ENCODE measurements around the gene EXOSC5. TPM values are rescaled to one million over a fixed set of nuclear protein-coding genes. Genes with fewer than 3 reads are reported as not detected.

EXOSC5 gene
- total RNA-seq, 1 experiment from 2014 or later, result 58.7 TPM

DNA sequence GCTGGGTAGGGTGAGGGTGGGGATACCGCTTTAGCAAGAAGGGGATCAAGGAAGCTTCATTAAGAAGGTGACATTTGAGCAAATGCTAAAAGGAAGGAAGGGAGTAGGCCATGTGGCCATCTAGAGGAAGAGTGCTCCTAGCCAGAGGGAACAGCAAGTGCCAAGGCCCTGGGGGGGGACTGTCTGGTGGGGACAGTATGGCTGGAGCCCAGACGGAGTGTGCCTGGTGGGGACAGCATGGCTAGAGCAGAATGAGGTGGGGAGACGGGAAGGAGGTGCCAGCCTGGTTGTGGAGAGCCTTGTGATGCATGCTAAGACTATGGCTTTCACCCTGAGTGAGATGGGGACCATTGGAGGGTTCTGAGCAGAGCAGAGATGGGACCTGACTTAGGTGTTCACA lies 41.4 kb downstream of the EXOSC5 start:
- Histone ChIP-seq H3K27ac (ENCODE audit: insufficient read length, low read depth, low read length) (no peak overlapping the region), H3T11ph (ENCODE audit: low read length) (no peak overlapping the region), H3K14ac (ENCODE audit: insufficient read depth, low read length) (no peak overlapping the region), H3K23me2 (ENCODE audit: insufficient read length, low read depth, low read length, poor library complexity, severe bottlenecking) (peaks cover 24% of the 10 kb centered on the region), H4K5ac (ENCODE audit: insufficient read length, low read depth, low read length) (no peak overlapping the region), H2BK20ac (ENCODE audit: low read depth, low read length, poor library complexity, severe bottlenecking) (no peak overlapping the region), H2AFZ (ENCODE audit: low read length) (no peak overlapping the region), H3K56ac (ENCODE audit: insufficient read length, low read depth, low read length) (no peak overlapping the region), H3K27me3 (ENCODE audit: insufficient read depth, low read length) (peaks cover 8% of the 10 kb centered on the region; the same call in 1 of the 2 replicates), H4K8ac (replicated peaks; ENCODE audit: insufficient read length, low read depth, low read length) (no peak overlapping the region), H2AK5ac (ENCODE audit: insufficient read length, low read length) (no peak overlapping the region), H3K79me1 (ENCODE audit: insufficient read depth, low read depth, low read length, poor library complexity, severe bottlenecking) (no peaks in the 10 kb centered on the region), H3K79me2 (ENCODE audit: insufficient read depth, low read length) (no peaks in the 10 kb centered on the region), H3K4me2 (ENCODE audit: insufficient read depth, insufficient read length, low read length) (no peak overlapping the region), H2BK12ac (ENCODE audit: insufficient read length, low read depth, low read length) (no peak overlapping the region), H3K9me3 (ENCODE audit: control insufficient read depth, low read depth, low read length) (no peaks in the 10 kb centered on the region), H2BK5ac (ENCODE audit: insufficient read length, low read length) (no peak overlapping the region), H2BK15ac (ENCODE audit: low read depth, low read length) (no peak overlapping the region), H3K4ac (ENCODE audit: low read depth, low read length) (no peak overlapping the region), H3K9ac (ENCODE audit: extremely low read depth, insufficient read length, low read length) (no peak overlapping the region), H2BK120ac (ENCODE audit: low read depth, low read length, poor library complexity, severe bottlenecking) (no peak overlapping the region), H3K18ac (ENCODE audit: insufficient read length, low read depth, low read length) (no peak overlapping the region), H3K23ac (ENCODE audit: insufficient read length, low read depth, low read length) (no peak overlapping the region), H3K4me1 (ENCODE audit: insufficient read depth, low read length) (no peaks in the 10 kb centered on the region; the same call in 1 of the 2 replicates), H4K20me1 (ENCODE audit: control insufficient read depth, insufficient read depth, insufficient read length) (no peaks in the 10 kb centered on the region), H4K91ac (ENCODE audit: insufficient read length, low read depth, low read length) (no peak overlapping the region)
- H3K4me1 Mint-ChIP-seq, result peaks cover 17 to 18% of the 10 kb centered on the region in 2 experiments
- H3K27me3 Mint-ChIP-seq (ENCODE audit: low read depth), result peaks cover 31% of the 10 kb centered on the region
- H3K9me3 Mint-ChIP-seq, result no peaks in the 10 kb centered on the region; a peak in 1 of 5 replicates
- H3K36me3 Mint-ChIP-seq (ENCODE audit: insufficient read depth in 1 of 3, low read depth in 3 of 3), result peaks cover 0 to 10% (median 2%) of the 10 kb centered on the region in 3 experiments; a peak in 4 of 7 replicates
- TF ChIP-seq, protein P1, sequence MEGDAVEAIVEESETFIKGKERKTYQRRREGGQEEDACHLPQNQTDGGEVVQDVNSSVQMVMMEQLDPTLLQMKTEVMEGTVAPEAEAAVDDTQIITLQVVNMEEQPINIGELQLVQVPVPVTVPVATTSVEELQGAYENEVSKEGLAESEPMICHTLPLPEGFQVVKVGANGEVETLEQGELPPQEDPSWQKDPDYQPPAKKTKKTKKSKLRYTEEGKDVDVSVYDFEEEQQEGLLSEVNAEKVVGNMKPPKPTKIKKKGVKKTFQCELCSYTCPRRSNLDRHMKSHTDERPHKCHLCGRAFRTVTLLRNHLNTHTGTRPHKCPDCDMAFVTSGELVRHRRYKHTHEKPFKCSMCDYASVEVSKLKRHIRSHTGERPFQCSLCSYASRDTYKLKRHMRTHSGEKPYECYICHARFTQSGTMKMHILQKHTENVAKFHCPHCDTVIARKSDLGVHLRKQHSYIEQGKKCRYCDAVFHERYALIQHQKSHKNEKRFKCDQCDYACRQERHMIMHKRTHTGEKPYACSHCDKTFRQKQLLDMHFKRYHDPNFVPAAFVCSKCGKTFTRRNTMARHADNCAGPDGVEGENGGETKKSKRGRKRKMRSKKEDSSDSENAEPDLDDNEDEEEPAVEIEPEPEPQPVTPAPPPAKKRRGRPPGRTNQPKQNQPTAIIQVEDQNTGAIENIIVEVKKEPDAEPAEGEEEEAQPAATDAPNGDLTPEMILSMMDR (conservative IDR thresholded peaks at IDR 0.05), result no peak
- DNase-seq, result no peak
- WGBS (ENCODE audit: extremely low coverage, insufficient read length, low lambda C conversion rate), result no CpG with 5 or more reads among the region's 3 CpGs
- peak overlapping the region in 1 of 2 experiments; percentile 43; a peak in 1 of 5 replicates for H3K4me3 Mint-ChIP-seq
- 0 out of 7 replicates have a peak overlapping the region, but pooled peaks of 1 of the 3 experiments have one; percentile 34 for H3K27ac Mint-ChIP-seq
